Naive thymus-derived CD4-positive, alpha-beta T cell (primary cell): ENCODE results near the gene CD38. TPM values are rescaled to one million over a fixed set of nuclear protein-coding genes. Genes with fewer than 3 reads are reported as not detected.

Experiments
- ATAC-seq: fragments of 150-1000 bp; cut with Tn5 transposase; 2 replicates; pipeline ENCODE4 v1.10.0; 2021; ENCODE audit warnings: mild to moderate bottlenecking, moderate library complexity
- CTCF ChIA-PET: fragments of 350-600 bp; sonication (Branson Sonifier 250); formaldehyde crosslinking; loops from one replicate; lab custom pipeline; 2021; ENCODE audit warnings: antibody characterized with exemption; lab: Charles Lee
- POLR2A ChIA-PET: fragments of 350-600 bp; sonication (Branson Sonifier 250); formaldehyde crosslinking; loops from one replicate; lab custom pipeline; 2021; ENCODE audit warnings: antibody characterized with exemption, inconsistent platforms; lab: Charles Lee
- DNase-seq, 9 donors: peaks; one replicate each; pipeline versions ENCODE4 v3.0.0 to v3.0.0-alpha.2; 2020 to 2022; ENCODE audit warnings: mixed read lengths in 1 of 9
- H3K27ac ChIP-seq: one replicate; pipeline ENCODE4 v1.7.0; 2013; ENCODE audit warnings: mild to moderate bottlenecking, low read depth, low read length, moderate library complexity
- H3K27me3 ChIP-seq, 2 donors: one replicate each; pipeline ENCODE4 v1.7.0; 2013; ENCODE audit warnings: low read length in 2 of 2, mild to moderate bottlenecking in 2 of 2, moderate library complexity in 2 of 2; ENCODE audit not compliant: control insufficient read depth in 2 of 2, insufficient read depth in 2 of 2
- H3K36me3 ChIP-seq, 3 experiments: 1 replicate in 2 of 3; 2 replicates in 1 of 3; pipeline ENCODE4 v1.7.0; 2013; ENCODE audit warnings: low read length in 3 of 3, mild to moderate bottlenecking in 3 of 3, moderate library complexity in 1 of 3; ENCODE audit not compliant: insufficient read depth in 3 of 3, control insufficient read depth in 2 of 3
- H3K4me1 ChIP-seq, 2 donors: one replicate each; pipeline ENCODE4 v1.7.0; 2013; ENCODE audit warnings: low read length in 2 of 2, mild to moderate bottlenecking in 2 of 2, moderate library complexity in 1 of 2; ENCODE audit not compliant: control insufficient read depth in 2 of 2, insufficient read depth in 2 of 2
- H3K4me3 ChIP-seq: 2 replicates; pipeline ENCODE4 v1.7.0; 2013; ENCODE audit warnings: mild to moderate bottlenecking, low read length
- H3K9me3 ChIP-seq, 3 experiments: 1 replicate in 2 of 3; 2 replicates in 1 of 3; pipeline ENCODE4 v1.7.0; 2013; ENCODE audit warnings: low read length in 3 of 3; ENCODE audit not compliant: control insufficient read depth in 2 of 3
- H3K27ac Mint-ChIP-seq, 9 donors: one replicate each; pipeline ENCODE4 v1.8.0; 2020 to 2022; ENCODE audit warnings: mixed read lengths in 9 of 9, mild to moderate bottlenecking in 8 of 9, moderate library complexity in 5 of 9, inconsistent platforms in 2 of 9
- H3K27me3 Mint-ChIP-seq, 5 donors: one replicate each; pipeline ENCODE4 v1.8.0; 2021 to 2022; ENCODE audit warnings: mixed read lengths in 5 of 5, mild to moderate bottlenecking in 1 of 5
- H3K36me3 Mint-ChIP-seq, 5 donors: one replicate each; pipeline ENCODE4 v1.8.0; 2020 to 2022; ENCODE audit warnings: mixed read lengths in 5 of 5, mild to moderate bottlenecking in 3 of 5, inconsistent platforms in 1 of 5
- H3K4me1 Mint-ChIP-seq, 7 donors: one replicate each; pipeline ENCODE4 v1.8.0; 2020 to 2022; ENCODE audit warnings: mixed read lengths in 7 of 7, mild to moderate bottlenecking in 3 of 7, inconsistent platforms in 1 of 7
- H3K4me3 Mint-ChIP-seq, 10 donors: one replicate each; pipeline ENCODE4 v1.8.0; 2020 to 2022; ENCODE audit warnings: mild to moderate bottlenecking in 10 of 10, mixed read lengths in 10 of 10, moderate library complexity in 6 of 10, inconsistent platforms in 2 of 10
- H3K9me3 Mint-ChIP-seq, 11 donors: one replicate each; pipeline ENCODE4 v1.8.0; 2020 to 2022; ENCODE audit warnings: mixed read lengths in 11 of 11, mild to moderate bottlenecking in 4 of 11, inconsistent platforms in 1 of 11, moderate library complexity in 1 of 11
- intact Hi-C, 2 donors: fragments of 100-400 bp; cut with micrococcal nuclease; formaldehyde crosslinking; loops; one replicate each; pipeline ENCODE4 v1.15.1; 2023
- polyA plus RNA-seq, 2 donors: library from polyadenylated mRNA; unstranded; fragments of 300-500 nt; fragmentation: Illumina TruSeq; gene quantifications; one replicate each; pipeline ENCODE4 v1.2.3, GENCODE V29; 2021
- total RNA-seq, 6 experiments: library from RNA in 5 of 6; stranded (reverse) in 5 of 6; gene quantifications; 1 replicate in 5 of 6; 2 replicates in 1 of 6; pipeline ENCODE4 v1.2.3 and lab custom pipeline; 2021 to 2026

The CD38 gene
- total and polyA plus RNA-seq, 7 experiments from 2014 or later, result 5.6 to 189 (median 14.0) TPM

DNA sequence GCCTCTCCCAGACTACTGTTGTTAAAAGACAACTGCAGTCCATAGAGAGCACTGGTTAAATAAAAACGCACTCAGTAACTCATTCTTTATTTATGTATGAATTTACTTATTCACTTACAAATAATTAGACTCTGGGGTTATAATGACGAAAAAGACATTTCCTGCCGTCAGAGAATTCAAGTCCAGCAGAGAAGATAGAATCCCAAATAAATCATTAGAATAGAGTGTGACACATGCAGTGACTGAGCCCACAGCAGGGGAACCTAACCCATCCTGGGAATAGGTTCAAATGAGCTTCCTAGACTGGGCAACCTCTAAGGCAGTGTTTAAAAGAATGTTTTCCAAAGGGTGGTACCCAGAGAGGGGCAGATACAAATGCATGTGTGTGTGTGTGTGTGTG is 106.5 kb downstream of the CD38 start:
- Histone ChIP-seq H3K27ac (no peak overlapping the region), H3K4me3 (no peak overlapping the region), H3K36me3 (no peaks in the 10 kb centered on the region), H3K27me3 (no peaks in the 10 kb centered on the region), H3K9me3 (no peaks in the 10 kb centered on the region), H3K4me1 (no peaks in the 10 kb centered on the region)
- no peaks in the 10 kb centered on the region for H3K9me3 Mint-ChIP-seq
- H3K4me1 Mint-ChIP-seq, result peaks cover 0 to 13% (median 0%) of the 10 kb centered on the region in 7 donors
- ATAC-seq, result no peak
- intact Hi-C loops, result loop anchor here in 1 of 2 donors (10.0 kb wide), 1 partner anchor 380 kb away; no protein-coding TSS in a partner anchor
- no peak for DNase-seq
- H3K36me3 Mint-ChIP-seq, result no peaks in the 10 kb centered on the region
- H3K4me3 Mint-ChIP-seq, result no peak overlapping the region
- peaks cover 0 to 14% (median 4%) of the 10 kb centered on the region in 5 donors for H3K27me3 Mint-ChIP-seq
- POLR2A ChIA-PET, result no interaction called here
- CTCF ChIA-PET, result no interaction called here
- no peak overlapping the region for H3K27ac Mint-ChIP-seq

DNA sequence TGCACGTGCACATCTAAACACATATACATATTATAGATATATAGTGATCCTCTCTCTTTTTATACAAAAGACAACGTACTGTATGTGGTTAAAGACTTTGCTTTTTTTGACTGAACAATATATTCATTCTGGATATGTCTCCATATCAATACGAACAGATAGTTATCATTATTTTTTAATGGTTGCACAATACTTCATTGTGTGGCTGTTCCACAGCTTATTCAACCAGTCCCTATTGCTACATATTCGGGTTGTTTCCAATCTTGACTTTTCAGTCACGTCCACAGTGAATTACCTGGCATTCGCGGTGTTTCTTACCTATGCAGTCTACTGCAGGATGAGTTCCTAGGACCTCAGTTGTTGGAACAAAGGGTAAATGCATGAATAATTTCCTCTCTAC is 107.3 kb downstream of the CD38 start:
- ChIA-PET CTCF (no interaction called here), POLR2A (no interaction called here)
- intact Hi-C loops, result loop anchor here in 1 of 2 donors (10.0 kb wide), 1 partner anchor 379 kb away; no protein-coding TSS in a partner anchor
- H3K9me3 Mint-ChIP-seq, result no peaks in the 10 kb centered on the region
- peaks cover 0 to 13% (median 4%) of the 10 kb centered on the region in 5 donors for H3K27me3 Mint-ChIP-seq
- Histone ChIP-seq H3K4me3 (no peak overlapping the region), H3K9me3 (no peaks in the 10 kb centered on the region), H3K4me1 (no peaks in the 10 kb centered on the region), H3K36me3 (no peaks in the 10 kb centered on the region), H3K27ac (no peak overlapping the region), H3K27me3 (no peaks in the 10 kb centered on the region)
- H3K4me3 Mint-ChIP-seq, result no peak overlapping the region
- ATAC-seq (no peak), DNase-seq (no peak)
- H3K27ac Mint-ChIP-seq, result no peak overlapping the region
- no peaks in the 10 kb centered on the region for H3K36me3 Mint-ChIP-seq
- H3K4me1 Mint-ChIP-seq, result peaks cover 0 to 13% (median 0%) of the 10 kb centered on the region in 7 donors

DNA sequence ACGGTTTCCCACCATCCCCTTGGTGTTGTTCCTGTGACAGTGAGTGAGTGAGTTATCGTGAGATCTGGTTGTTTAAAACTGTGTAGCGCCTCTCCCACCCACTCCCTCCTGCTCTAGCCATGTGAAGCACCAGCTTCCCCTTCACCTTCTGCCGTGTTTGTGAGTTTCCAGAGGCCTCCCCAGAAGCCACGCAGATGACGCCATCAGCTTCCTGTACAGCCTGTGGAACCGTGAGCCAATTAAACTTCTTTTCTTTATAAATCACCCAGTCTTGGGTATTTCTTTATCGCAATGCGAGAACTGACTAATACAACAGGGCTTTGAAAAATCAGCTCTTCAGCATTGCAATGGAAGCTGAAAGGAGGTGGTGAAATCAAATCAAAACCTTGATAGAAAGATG is 110.4 kb downstream of the CD38 start:
- intact Hi-C loops, result loop anchor here in 1 of 2 donors (10.0 kb wide), 1 partner anchor 376 kb away; no protein-coding TSS in a partner anchor
- no peaks in the 10 kb centered on the region for H3K9me3 ChIP-seq
- Mint-ChIP-seq H3K4me3 (no peak overlapping the region), H3K9me3 (no peaks in the 10 kb centered on the region), H3K27ac (peak overlapping the region in 1 of 9 donors; percentile 25), H3K27me3 (peaks cover 0 to 15% (median 4%) of the 10 kb centered on the region in 5 donors), H3K36me3 (no peaks in the 10 kb centered on the region), H3K4me1 (peaks cover 0 to 4% (median 0%) of the 10 kb centered on the region in 7 donors)
- H3K27me3 ChIP-seq, result no peaks in the 10 kb centered on the region
- ChIA-PET CTCF (no interaction called here), POLR2A (no interaction called here)
- H3K4me3 ChIP-seq, result no peak overlapping the region
- no peaks in the 10 kb centered on the region for H3K4me1 ChIP-seq
- H3K27ac ChIP-seq, result no peak overlapping the region
- ATAC-seq (no peak), DNase-seq (no peak)
- no peaks in the 10 kb centered on the region for H3K36me3 ChIP-seq

DNA sequence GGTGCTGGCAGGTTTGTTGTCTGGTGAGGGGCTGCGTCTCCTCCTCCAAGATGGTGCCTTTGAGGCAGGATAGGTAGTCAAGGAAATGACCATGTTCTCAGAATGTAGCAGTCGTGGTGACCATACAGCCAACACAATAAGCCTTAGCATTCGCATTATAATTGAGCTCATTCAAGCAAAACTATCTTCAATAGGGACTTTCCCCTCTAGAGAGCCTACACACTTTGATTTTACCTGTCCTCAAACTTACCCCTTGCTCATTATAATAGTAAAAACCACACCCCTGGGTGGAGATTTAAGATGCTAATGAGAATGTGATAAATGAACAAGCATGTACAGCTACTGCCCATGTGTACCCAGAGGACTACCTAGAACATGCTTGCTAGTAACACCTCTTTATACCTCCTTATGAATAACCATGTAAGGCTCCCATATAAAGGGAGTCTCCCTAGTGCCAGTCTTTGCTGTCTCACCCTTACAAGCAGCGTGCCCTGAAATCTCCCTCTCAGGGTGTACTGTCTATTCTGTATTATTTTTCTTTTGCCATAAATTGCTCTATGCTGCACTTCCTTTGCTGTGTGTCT is 112.2 kb downstream of the CD38 start:
- Mint-ChIP-seq H3K36me3 (no peaks in the 10 kb centered on the region), H3K27me3 (peaks cover 0 to 11% (median 5%) of the 10 kb centered on the region in 5 donors), H3K4me3 (no peak overlapping the region), H3K9me3 (no peaks in the 10 kb centered on the region), H3K27ac (no peak overlapping the region), H3K4me1 (peaks cover 0 to 2% (median 0%) of the 10 kb centered on the region in 7 donors)
- no peak for ATAC-seq
- H3K4me1 ChIP-seq, result no peaks in the 10 kb centered on the region
- H3K4me3 ChIP-seq, result no peak overlapping the region
- POLR2A ChIA-PET, result interaction anchor here (0.6 kb wide), 1 partner anchor 41 kb away, joined by 3 read pairs; no protein-coding TSS in a partner anchor
- H3K27me3 ChIP-seq, result no peaks in the 10 kb centered on the region
- no peak overlapping the region for H3K27ac ChIP-seq
- DNase-seq, result no peak
- intact Hi-C loops, result no loop called here
- no peaks in the 10 kb centered on the region for H3K36me3 ChIP-seq
- no peaks in the 10 kb centered on the region for H3K9me3 ChIP-seq
- CTCF ChIA-PET, result no interaction called here

DNA sequence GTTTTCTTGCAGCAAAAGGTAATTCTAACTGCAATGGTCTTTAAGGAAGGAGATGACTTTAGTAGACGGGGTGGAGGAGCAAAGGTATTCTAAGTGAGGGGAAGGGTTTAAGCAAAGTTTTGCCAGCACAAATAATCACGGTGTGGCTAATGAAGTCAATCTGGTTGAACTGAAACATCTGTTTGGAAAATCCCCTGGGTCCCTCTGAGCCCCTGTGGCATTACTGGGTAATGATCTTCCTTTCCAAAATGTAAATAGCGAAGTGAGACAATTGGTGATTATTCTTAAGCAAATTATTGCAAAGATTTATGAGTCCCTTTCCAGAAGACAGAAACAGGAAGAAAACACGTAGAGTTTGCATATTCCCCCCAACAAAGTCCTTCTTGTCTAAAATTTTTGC is 113.2 kb downstream of the CD38 start:
- DNase-seq (no peak), ATAC-seq (no peak)
- Mint-ChIP-seq H3K9me3 (no peaks in the 10 kb centered on the region), H3K27me3 (peaks cover 0 to 19% (median 8%) of the 10 kb centered on the region in 5 donors), H3K4me1 (peaks cover 0 to 2% (median 0%) of the 10 kb centered on the region in 7 donors), H3K27ac (peak overlapping the region in 1 of 9 donors; percentile 73), H3K4me3 (no peak overlapping the region), H3K36me3 (no peaks in the 10 kb centered on the region)
- Histone ChIP-seq H3K27ac (no peak overlapping the region), H3K36me3 (no peaks in the 10 kb centered on the region), H3K4me1 (no peaks in the 10 kb centered on the region), H3K9me3 (no peaks in the 10 kb centered on the region), H3K27me3 (no peaks in the 10 kb centered on the region), H3K4me3 (no peak overlapping the region)
- POLR2A ChIA-PET, result no interaction called here
- CTCF ChIA-PET, result no interaction called here
- intact Hi-C loops, result no loop called here

DNA sequence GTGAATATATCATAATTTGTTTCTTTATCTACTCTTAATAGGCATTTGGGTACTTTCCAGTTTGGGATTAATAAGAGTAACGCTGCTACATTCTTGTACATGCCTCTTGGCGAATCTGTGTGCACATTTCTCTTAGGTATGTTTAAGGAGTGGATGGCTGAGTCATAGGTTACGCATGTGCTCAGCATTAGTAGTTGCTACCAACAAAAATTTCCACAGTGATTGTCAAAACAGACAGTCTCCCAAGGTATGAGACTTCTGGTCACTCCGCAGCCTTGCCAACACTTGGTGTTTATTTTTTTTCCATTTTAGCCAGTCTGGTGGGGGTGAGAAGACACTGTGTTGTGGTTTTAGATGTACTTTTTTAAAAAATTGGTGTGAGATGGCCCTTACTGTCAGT is 115.8 kb downstream of the CD38 start:
- no peak overlapping the region for H3K27ac Mint-ChIP-seq
- H3K9me3 Mint-ChIP-seq, result no peaks in the 10 kb centered on the region
- H3K27ac ChIP-seq, result no peak overlapping the region
- no peak overlapping the region for H3K4me3 ChIP-seq
- H3K27me3 Mint-ChIP-seq, result peaks cover 10 to 27% (median 18%) of the 10 kb centered on the region in 5 donors
- CTCF ChIA-PET, result no interaction called here
- H3K27me3 ChIP-seq, result no peaks in the 10 kb centered on the region
- intact Hi-C loops, result no loop called here
- no peak overlapping the region for H3K4me3 Mint-ChIP-seq
- POLR2A ChIA-PET, result no interaction called here
- no peaks in the 10 kb centered on the region for H3K9me3 ChIP-seq
- H3K4me1 Mint-ChIP-seq, result peaks cover 0 to 2% (median 0%) of the 10 kb centered on the region in 7 donors
- no peaks in the 10 kb centered on the region for H3K4me1 ChIP-seq
- ATAC-seq (no peak), DNase-seq (no peak)
- H3K36me3 Mint-ChIP-seq, result no peaks in the 10 kb centered on the region
- H3K36me3 ChIP-seq, result no peaks in the 10 kb centered on the region

DNA sequence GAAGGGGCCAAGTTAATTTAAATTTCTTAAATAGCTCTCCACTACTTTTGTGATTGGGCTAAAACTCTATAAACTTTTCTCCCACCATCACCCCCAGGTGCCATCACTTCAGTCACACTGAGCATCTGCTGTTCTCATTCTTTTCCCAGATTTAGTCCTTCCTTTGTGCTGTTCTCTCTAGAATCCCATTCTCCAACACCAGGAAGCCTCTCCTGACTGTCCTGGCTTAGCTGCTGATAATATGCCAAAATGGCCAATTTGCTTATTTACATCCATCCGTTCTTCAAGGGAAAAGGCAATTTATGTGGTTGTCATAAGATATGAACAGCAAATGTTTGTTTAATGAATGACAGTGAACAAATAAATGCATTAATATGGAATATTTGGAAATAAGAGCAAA is 116.3 kb downstream of the CD38 start:
- ATAC-seq, result no peak
- no peaks in the 10 kb centered on the region for H3K27me3 ChIP-seq
- POLR2A ChIA-PET, result no interaction called here
- intact Hi-C loops, result no loop called here
- DNase-seq, result no peak
- H3K27ac Mint-ChIP-seq, result no peak overlapping the region
- H3K27ac ChIP-seq, result no peak overlapping the region
- H3K36me3 ChIP-seq, result no peaks in the 10 kb centered on the region
- H3K27me3 Mint-ChIP-seq, result peaks cover 14 to 27% (median 20%) of the 10 kb centered on the region in 5 donors
- no peaks in the 10 kb centered on the region for H3K9me3 Mint-ChIP-seq
- H3K4me3 Mint-ChIP-seq, result no peak overlapping the region
- no peaks in the 10 kb centered on the region for H3K36me3 Mint-ChIP-seq
- no peaks in the 10 kb centered on the region for H3K9me3 ChIP-seq
- H3K4me1 ChIP-seq, result no peaks in the 10 kb centered on the region
- CTCF ChIA-PET, result interaction anchor here (1.4 kb wide), 1 partner anchor 12 kb away, joined by 9 read pairs; no protein-coding TSS in a partner anchor
- peaks cover 0 to 3% (median 0%) of the 10 kb centered on the region in 7 donors for H3K4me1 Mint-ChIP-seq
- H3K4me3 ChIP-seq, result no peak overlapping the region
